ENCODE data around the gene CACNA1H. TPM values are rescaled to one million over a fixed set of nuclear protein-coding genes. Genes with fewer than 3 reads are reported as not detected.
A peak's percentile ranks its signal among the peaks of the same experiment; 100 is the strongest.

The CACNA1H gene
- not detected in 2 replicates for total RNA-seq (2014; rRNA removed; shearing (Covaris generic))

GRCh38 chr16:1152651-1153259 is at the start of gene CACNA1H:
Gene CACNA1H, plus strand, starts transcription at chr16:1153106. Its CDS starts 632 bp downstream, at chr16:1153738.
- no peak for DNase-seq (ENCODE audit: low read depth)

GRCh38 chr16:1103636-1103980 is 49.3 kb upstream of the CACNA1H start:
- DNase-seq (ENCODE audit: low read depth), result no peak

DNA sequence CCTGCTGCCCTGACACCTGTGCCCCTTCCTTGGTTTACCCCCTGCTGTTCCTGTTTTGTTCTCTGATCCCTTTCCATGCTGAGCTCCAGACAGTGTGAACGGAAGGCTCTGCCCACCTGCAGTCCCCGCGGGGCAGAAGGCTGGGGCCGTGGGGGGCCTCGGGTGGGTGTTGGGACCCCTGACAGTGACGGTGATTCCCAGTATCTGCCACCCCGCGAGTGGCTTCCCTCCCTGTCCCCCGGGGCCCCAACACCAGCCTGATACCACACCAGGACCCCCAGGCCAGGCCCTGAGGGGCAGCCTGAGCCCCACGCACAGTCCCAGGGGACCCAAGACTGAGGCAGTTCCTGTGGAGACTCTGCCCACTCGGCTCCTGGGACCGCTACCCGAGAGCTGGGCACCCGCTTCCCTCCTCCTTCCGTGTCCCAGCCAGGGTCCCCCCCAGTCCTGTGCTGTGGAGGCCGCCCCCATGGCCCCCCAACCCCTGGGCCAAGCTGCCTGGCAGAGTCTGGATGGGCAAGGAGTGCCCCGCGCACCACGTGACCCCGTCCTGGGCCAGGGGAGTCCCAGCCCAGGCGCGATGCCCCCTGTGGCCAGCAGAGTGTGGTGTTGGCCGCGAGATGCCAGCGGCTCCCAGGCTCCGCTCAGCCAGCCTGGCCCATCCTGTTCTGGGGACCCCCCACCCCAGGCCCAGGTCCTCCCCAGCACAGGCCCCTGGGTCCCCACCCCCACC is 46.9 kb upstream of the CACNA1H start:
- DNase-seq (ENCODE audit: low read depth), result peak; percentile 34

- no peak for DNase-seq (ENCODE audit: low read depth)
These were observed 46.2 kb upstream of the CACNA1H start for GRCh38 chr16:1106659-1107058.

DNA sequence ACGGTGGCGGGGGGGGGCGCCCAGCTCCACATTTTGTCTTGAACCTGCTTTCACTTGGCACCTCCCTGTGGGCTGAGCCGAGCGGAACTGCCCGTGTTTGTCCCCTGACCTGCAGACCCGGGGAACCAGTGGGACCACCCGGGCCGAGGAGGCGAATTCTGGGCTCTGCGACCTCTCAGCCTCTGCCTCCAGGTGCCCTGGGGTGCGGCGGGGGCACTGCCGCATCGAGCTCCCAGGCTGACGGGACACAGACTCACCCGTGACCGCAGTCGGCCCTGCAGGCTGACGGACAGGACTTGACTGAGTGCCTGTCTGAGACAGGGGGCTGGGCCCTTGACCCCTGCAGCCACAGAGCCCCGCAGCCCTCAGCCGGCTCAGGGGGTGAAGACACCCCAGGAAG is 45.8 kb upstream of the CACNA1H start:
- no peak for DNase-seq (ENCODE audit: low read depth)

DNA sequence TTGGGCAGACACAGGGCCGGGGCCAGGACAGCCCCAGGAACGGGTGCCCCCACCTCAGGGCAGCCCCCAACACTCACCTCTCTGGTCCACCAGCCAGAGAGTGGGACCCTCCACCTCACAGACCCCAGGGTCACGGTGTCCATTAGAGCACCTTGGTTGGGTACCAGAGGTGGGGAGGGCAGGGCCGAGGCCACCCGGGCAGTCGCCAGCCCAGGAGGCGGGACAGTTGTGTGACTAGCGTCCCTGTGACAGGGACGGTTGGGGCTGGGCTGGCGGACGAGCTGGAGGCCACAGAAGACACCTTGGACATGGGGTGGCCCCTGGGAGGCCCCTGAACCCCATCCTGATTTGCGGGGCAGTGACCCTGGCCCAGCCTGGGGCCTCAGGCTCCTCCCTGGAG is 45.2 kb upstream of the CACNA1H start:
- no peak for DNase-seq (ENCODE audit: low read depth)

DNA sequence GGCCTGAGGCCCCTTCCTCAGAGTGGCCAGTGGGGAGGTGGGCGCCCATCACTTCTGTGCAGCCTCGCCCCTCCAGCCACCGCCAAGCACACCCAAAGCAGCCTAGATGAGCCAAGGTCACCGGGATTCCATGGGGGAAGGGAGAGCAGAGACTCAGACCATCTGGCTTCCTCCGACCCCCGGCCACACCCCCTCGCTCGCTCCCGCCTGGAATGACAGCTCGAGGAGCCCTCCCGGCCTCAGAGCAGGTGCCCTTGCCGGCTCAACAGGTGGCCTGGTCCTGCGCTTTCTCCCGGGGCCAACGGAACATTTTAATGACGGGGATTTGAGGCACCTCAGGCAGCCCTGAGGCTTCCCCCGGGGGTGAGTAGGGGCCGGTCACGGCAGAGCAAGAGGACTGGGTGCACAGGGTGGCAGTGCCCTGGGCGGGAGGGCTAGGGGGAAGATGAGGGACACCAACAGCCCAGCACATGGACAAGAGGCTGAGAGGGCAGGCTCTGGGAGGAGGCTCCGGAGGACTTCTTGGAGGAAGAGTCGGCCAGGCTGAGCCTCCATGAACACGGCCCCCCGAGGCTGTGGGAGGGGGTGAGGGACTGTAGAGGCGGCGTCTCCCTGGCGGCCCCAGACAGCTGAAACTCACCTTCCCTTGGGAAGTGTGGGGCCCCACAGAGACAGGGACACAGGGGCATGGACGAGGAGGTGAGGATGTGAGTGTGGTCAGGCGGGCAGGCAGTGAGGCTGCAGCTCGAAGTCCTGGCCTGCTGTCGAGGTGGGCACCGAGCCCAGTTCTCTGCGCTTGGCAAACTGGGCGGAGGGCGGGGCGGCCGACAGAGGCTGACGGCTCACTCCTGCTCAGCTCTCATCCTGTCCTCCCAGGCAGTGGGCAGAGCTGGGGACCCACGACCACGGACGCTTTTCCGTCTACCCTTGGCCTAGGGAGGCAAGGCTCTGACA is 44.3 kb upstream of the CACNA1H start:
- no peak for DNase-seq (ENCODE audit: low read depth)

GRCh38 chr16:1109648-1110047 is 43.3 kb upstream of the CACNA1H start:
- no peak for DNase-seq (ENCODE audit: low read depth)

- no peak for DNase-seq (ENCODE audit: low read depth)
These were observed 40.3 kb upstream of the CACNA1H start for GRCh38 chr16:1112506-1113184.

- DNase-seq (ENCODE audit: low read depth), result no peak
These were observed 39.4 kb upstream of the CACNA1H start for GRCh38 chr16:1113489-1113888.

- DNase-seq (ENCODE audit: low read depth), result no peak
These were observed 38.9 kb upstream of the CACNA1H start for GRCh38 chr16:1113889-1114526.

DNA sequence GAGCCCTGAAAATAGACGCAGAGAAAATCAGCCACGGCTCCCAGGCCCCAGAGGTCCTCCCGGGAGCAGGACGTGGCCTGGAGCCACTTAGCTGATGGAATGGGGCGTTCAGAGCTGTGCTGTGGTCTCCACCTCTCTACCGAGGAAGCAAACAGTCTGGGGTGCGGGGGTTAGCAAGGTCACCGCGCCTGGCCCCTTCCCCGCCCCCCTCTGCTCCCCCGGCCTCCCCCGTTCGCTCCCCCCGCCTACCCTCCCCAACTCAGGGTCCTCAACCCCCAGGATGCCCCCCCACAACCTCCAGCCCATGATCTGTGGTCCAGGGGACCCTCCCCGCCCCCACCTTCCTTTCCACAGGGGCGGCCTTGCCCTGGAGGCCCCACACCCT is 36.2 kb upstream of the CACNA1H start:
- no peak for DNase-seq (ENCODE audit: low read depth)

GRCh38 chr16:1117176-1117900 is 35.6 kb upstream of the CACNA1H start:
- DNase-seq (ENCODE audit: low read depth), result no peak

GRCh38 chr16:1117926-1118325 is 35.0 kb upstream of the CACNA1H start:
- no peak for DNase-seq (ENCODE audit: low read depth)

DNA sequence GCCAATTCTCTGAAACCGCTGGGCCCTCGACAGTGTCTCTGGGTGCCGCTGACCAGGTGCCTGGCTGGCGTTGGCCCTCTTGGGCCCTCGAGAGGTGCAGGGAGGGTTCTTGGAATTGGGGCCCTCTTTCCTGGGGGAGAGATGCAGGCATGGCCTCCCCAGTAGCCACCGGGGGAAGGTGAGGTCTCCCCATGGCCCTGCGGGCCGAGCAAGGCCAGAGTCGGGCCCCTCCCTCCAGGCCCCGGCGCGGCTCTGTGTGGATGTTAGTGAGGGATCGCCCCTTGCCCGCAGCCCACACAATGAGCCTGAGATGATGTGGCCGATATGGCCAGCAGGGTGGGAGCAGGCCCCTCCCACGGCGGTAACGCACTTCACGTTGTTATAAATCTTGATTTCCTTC is 33.8 kb upstream of the CACNA1H start:
- no peak for DNase-seq (ENCODE audit: low read depth)

GRCh38 chr16:1119766-1120576 is 32.9 kb upstream of the CACNA1H start:
- peak; percentile 44 for DNase-seq (ENCODE audit: low read depth)

DNA sequence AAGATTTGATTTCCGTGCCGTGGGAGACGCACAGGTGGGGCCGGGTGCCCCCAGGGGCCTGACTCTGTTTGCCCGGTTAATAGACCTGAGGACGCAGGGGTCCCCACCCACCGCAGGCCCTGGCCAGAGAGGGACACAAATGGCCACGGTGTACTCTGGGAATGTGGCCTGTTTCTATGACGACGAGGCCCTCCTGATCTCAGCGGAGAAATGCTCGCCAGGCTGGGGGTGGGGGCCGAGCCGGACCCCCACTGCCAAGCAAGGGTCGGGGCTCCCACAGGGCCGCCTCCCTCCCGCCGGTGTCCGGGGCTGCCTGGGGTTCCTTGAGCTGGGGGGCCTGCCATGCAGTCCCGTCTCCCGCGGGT is 32.3 kb upstream of the CACNA1H start:
- no peak for DNase-seq (ENCODE audit: low read depth)

GRCh38 chr16:1121009-1121408 is 31.9 kb upstream of the CACNA1H start:
- DNase-seq (ENCODE audit: low read depth), result no peak

DNA sequence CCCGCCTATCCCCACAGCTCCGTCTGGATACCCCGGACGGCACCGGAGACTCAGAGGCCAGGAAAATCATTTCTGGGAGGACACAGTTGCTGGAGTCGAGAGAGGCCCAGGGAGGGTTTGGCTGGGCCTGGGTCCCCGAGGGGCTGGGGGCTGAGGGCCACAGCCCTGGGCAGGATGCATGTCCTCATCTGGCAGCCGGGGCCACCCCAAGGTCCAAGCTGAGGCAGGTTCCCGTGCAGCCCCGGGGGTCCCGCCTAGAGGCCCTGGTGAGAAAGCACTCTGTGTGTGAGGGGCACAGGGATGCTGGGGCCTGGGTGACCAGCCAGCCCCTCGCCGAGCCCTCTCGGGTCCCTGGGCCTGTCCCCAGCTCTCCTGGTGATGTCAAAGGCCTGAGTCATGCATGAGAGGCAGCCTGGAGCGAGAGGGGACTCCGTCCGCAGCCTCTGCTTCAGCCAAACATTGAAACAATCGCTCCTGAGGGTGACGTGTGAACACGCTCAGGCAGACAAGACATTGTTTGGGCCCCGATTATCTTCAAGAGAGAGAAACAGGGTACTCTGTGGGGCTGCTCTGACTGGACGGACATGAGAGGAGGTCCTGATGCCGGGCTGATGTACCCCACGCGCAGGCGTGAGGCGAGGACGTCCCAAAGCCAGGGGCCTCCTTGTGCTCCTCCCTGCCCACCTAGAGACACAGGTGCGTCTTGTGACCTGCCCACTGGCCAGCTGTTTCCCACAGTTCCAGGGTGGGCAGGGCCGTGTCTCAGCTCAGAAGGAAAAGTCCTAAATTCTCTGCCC is 31.1 kb upstream of the CACNA1H start:
- DNase-seq (ENCODE audit: low read depth), result no peak
